ENCODE measurements around the gene SETD2.

DNA sequence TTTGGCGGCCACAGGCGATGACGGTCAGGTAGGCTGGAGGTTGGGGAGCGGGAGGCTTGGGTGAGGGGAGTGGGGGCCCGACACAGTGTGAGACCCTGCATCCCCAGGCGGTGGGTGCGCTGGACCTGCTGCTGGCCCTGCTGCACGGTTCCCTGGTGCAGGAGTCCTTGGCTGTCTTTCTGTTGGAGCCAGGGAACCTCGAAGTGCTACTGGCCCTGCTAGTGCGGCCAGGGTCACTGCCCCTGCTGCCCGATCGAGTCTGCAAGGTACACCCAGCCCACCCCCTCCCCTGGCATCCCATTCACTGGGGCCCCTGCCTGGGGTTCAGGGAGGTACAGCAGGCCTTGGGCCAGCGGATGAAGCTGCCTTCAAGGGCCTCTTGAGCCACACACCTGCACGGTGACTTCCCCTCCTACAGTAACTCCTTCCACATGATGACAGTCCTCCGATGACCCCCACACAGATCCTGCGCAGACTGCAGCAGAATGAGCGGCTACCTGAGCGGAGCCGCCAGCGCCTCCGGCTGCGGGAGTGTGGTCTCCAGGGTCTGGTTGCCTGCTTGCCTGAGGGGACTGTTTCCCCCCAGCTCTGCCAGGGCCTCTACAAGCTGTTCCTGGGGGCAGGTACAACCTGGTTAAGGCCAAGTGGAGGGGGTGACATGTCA, 164.9 kb downstream of the SETD2 start:
- TF ChIP-seq, protein P1, sequence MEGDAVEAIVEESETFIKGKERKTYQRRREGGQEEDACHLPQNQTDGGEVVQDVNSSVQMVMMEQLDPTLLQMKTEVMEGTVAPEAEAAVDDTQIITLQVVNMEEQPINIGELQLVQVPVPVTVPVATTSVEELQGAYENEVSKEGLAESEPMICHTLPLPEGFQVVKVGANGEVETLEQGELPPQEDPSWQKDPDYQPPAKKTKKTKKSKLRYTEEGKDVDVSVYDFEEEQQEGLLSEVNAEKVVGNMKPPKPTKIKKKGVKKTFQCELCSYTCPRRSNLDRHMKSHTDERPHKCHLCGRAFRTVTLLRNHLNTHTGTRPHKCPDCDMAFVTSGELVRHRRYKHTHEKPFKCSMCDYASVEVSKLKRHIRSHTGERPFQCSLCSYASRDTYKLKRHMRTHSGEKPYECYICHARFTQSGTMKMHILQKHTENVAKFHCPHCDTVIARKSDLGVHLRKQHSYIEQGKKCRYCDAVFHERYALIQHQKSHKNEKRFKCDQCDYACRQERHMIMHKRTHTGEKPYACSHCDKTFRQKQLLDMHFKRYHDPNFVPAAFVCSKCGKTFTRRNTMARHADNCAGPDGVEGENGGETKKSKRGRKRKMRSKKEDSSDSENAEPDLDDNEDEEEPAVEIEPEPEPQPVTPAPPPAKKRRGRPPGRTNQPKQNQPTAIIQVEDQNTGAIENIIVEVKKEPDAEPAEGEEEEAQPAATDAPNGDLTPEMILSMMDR (IDR thresholded peaks at IDR 0.05; ENCODE audit: low read depth, low read length), result no peak
- TF ChIP-seq POLR2A (IDR thresholded peaks at IDR 0.05; ENCODE audit: extremely low read depth, insufficient read length), result no peak
- TF ChIP-seq, protein P2, sequence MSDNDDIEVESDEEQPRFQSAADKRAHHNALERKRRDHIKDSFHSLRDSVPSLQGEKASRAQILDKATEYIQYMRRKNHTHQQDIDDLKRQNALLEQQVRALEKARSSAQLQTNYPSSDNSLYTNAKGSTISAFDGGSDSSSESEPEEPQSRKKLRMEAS (IDR thresholded peaks at IDR 0.05; ENCODE audit: low read depth, low read length), result no peak

Data from NB4 (cell line).